ENCODE results near the gene PBX4.
A peak's percentile ranks its signal among the peaks of the same experiment; 100 is the strongest.
"Not testable (repeated sequence)": the region's sequence is repeated elsewhere in the genome, so short reads cannot be mapped to it uniquely, and the experiment has no call there.

PBX4 gene, protein sequence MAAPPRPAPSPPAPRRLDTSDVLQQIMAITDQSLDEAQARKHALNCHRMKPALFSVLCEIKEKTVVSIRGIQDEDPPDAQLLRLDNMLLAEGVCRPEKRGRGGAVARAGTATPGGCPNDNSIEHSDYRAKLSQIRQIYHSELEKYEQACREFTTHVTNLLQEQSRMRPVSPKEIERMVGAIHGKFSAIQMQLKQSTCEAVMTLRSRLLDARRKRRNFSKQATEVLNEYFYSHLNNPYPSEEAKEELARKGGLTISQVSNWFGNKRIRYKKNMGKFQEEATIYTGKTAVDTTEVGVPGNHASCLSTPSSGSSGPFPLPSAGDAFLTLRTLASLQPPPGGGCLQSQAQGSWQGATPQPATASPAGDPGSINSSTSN

DNA sequence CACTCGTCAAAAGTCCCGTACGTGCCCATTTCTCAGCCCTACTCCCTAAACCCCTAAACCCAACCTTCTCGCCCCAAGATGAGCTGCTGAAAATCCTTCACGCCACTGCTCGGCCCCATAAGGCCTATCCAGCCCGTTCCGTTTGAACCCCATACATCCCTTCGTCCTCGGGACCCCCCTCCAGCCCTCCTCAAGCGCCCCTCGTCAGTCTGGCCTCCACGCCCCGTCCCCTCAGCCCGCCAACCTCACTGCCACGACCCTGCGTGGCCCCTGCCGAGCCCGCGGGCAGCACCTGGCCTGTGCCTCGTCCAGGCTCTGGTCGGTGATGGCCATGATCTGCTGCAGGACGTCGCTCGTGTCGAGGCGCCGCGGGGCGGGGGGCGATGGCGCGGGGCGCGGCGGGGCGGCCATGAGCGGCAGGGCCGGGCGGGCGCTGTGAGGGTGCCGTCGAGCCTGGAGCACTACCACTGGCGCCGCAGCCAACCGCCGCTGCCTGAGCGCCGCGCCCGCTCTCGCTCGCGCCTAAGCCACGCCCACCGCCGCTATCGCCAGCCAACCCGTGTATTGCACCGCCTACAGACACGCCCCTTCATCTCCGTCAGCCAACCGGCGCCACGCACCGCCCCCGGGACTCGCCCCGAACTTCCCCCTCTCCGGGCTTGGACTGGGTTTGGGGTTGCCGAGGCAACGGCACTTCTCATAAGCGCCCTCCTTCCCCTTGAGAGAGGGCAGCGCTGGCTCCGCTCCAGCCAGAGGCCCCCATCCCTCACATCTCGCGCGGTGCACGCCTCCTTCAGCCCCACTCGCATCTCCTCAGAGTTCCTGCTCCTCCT lies at the start of gene PBX4:
PBX4 (minus strand) TSS at position 469 of the 833 bp plus-strand sequence; CDS start at position 411, 58 bp downstream.
- DNase-seq (ENCODE audit: low read depth), result peak; percentile 87
- H3K4me3 ChIP-seq (ENCODE audit: low read depth, low read length), result peak within 1 kb of the TSS; percentile 73
- TF ChIP-seq, protein P1, sequence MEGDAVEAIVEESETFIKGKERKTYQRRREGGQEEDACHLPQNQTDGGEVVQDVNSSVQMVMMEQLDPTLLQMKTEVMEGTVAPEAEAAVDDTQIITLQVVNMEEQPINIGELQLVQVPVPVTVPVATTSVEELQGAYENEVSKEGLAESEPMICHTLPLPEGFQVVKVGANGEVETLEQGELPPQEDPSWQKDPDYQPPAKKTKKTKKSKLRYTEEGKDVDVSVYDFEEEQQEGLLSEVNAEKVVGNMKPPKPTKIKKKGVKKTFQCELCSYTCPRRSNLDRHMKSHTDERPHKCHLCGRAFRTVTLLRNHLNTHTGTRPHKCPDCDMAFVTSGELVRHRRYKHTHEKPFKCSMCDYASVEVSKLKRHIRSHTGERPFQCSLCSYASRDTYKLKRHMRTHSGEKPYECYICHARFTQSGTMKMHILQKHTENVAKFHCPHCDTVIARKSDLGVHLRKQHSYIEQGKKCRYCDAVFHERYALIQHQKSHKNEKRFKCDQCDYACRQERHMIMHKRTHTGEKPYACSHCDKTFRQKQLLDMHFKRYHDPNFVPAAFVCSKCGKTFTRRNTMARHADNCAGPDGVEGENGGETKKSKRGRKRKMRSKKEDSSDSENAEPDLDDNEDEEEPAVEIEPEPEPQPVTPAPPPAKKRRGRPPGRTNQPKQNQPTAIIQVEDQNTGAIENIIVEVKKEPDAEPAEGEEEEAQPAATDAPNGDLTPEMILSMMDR (IDR thresholded peaks at IDR 0.05; ENCODE audit: low read depth, low read length, missing control alignments), result no peak

DNA sequence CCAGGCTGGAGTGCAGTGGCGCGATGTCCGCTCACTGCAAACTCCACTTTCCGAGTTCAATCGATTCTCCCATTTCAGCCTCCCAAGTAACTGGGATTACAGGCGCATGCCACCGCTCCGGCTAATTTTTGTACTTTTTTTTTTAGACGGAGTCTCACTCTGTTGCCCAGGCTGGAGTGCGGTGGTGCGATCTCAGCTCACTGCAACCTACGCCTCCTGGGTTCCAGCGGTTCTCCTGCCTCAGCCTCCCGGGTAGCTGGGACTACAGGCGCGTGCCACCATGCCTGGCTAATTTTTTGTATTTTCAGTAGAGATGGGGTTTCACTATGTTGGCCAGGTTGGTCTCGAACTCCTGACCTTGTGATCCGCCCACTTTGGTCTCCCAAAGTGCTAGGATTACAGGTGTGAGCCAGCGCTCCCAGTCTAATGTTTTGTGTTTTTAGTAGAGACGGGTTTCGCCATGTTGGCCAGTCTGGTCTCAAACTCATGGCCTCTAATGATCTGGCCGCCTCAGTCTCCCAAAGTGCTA lies 47.0 kb upstream of the PBX4 start:
- not testable (repeated sequence) for H3K4me3 ChIP-seq (ENCODE audit: low read depth, low read length); DNase-seq (ENCODE audit: low read depth)

DNA sequence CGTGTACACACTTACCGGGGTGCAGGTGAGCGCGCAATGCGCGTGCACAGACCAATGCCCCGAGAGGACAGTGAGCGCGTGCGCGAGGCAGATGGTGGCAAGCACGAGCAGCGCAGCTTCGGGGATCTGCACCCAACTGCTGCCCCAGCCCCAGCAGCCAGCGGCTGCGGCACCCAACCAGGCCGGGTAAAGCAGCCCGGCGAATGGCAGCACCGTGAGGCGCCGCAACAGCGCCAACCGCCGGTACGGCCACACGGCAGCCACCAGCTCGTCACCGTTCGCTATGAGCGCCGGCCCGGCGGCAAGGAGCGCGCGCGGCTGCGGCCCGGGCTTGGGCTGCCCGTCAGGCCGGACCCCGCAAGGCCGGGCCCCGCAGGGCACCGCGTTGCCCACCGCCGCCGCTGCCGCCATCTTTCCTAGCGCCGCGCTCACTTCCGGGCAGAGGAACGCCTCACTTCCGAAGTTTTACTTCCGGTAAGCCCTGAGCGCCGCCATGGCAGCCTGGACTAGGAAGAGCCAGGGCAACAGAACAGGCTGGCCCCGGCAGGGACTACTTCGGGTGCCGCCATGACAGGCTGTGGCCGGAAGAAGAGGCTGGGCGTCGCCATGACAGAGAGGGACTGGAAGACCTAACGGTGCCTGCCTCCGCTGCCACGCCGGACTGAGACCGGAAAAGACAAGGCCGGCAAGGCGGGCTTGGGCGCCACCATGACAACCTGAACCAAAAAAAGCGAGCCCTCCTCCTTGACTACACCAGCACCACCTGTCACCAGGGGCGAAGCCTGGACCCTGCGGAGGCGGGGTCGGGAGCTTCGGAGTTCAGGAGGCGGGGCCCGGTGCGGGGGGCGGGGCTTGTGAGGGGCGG lies 45.0 kb upstream of the PBX4 start, which contains the start of gene ATP13A1:
ATP13A1 (minus strand) TSS at position 421 of the 865 bp plus-strand sequence; CDS start at position 411, 10 bp downstream.
- H3K4me3 ChIP-seq (ENCODE audit: low read depth, low read length), result peak within 1 kb of the TSS; percentile 99

GRCh38 chr19:19662871-19663255 lies 44.4 kb upstream of the PBX4 start:
- no peak for DNase-seq (ENCODE audit: low read depth)
- TF ChIP-seq, protein P1 (IDR thresholded peaks at IDR 0.05; ENCODE audit: low read depth, low read length, missing control alignments), result no peak
- H3K4me3 ChIP-seq (ENCODE audit: low read depth, low read length), result peak overlapping the region; percentile 99

More for the DNA sequence above, 45.0 kb upstream of the PBX4 start, which contains the start of gene ATP13A1:
- peak; percentile 97 for DNase-seq (ENCODE audit: low read depth)
- TF ChIP-seq, protein P1 (IDR thresholded peaks at IDR 0.05; ENCODE audit: low read depth, low read length, missing control alignments), result peak; percentile 33

DNA sequence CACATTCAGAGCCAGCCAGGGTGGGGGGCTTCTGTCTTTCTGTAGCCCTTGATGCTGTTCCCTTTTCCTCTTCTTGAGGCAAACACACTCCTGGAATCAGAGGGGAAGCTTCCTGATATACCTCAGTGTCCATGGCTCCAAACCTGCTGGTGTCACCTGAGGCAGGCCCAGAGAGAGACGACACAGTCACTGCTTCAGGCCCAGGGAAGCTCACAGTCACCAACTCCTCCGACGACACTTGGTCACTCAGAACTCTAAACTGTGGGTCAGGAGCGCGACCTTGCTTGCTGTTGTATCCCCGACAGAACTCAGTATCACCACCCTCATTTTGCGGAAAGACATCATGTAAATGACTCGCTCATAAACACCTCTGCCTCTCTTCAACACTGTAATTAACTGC lies 43.9 kb upstream of the PBX4 start:
- DNase-seq (ENCODE audit: low read depth), result no peak
- TF ChIP-seq, protein P1 (IDR thresholded peaks at IDR 0.05; ENCODE audit: low read depth, low read length, missing control alignments), result no peak
- peak overlapping the region; percentile 99 for H3K4me3 ChIP-seq (ENCODE audit: low read depth, low read length)

GRCh38 chr19:19661675-19662251 lies 43.3 kb upstream of the PBX4 start:
- TF ChIP-seq, protein P1 (IDR thresholded peaks at IDR 0.05; ENCODE audit: low read depth, low read length, missing control alignments), result no peak
- H3K4me3 ChIP-seq (ENCODE audit: low read depth, low read length), result peak overlapping the region; percentile 99
- DNase-seq (ENCODE audit: low read depth), result peak; percentile 95

All from GM12864 (cell line).